Measurements from ENCODE around the gene ME3.

DNA sequence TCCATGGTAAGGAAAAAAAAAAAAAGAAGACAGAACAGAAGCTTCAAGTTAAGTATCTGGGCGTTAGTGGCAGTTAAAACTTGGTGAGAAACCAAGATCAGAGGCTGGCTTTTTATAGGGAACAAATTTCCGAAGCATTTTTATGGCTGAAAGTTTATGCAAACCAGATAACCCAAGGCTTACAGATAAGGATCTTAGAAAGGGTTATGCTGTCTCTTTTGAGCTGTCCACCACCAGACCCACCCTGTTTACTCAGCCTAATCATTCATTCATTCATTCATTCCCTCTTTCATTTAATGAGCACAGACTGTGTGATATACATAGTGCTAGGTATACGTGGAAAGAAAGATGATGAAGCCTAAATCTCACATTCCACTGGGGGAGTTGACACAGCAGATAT lies 89.5 kb downstream of the ME3 start:
- TF ChIP-seq CTCF (IDR thresholded peaks at IDR 0.05) (no peak), POLR2AphosphoS5 (IDR thresholded peaks at IDR 0.05; ENCODE audit: low read depth, low read length) (no peak), TCF7L2 (IDR thresholded peaks at IDR 0.05; ENCODE audit: low read depth, low read length) (peak; percentile 74), SIN3A (IDR thresholded peaks at IDR 0.05; ENCODE audit: borderline replicate concordance, insufficient read depth, low read depth, low read length) (no peak), REST (IDR thresholded peaks at IDR 0.05; ENCODE audit: insufficient read depth in 1 of 2, low read depth in 2 of 2, low read length in 1 of 2) (no peak)
